ENCODE measurements around the gene SGK2. TPM values are rescaled to one million over a fixed set of nuclear protein-coding genes. Genes with fewer than 3 reads are reported as not detected.
A peak's percentile ranks its signal among the peaks of the same experiment; 100 is the strongest.

The SGK2 gene
- total RNA-seq, 1 donor from 2014 or later: 0.41 TPM

DNA sequence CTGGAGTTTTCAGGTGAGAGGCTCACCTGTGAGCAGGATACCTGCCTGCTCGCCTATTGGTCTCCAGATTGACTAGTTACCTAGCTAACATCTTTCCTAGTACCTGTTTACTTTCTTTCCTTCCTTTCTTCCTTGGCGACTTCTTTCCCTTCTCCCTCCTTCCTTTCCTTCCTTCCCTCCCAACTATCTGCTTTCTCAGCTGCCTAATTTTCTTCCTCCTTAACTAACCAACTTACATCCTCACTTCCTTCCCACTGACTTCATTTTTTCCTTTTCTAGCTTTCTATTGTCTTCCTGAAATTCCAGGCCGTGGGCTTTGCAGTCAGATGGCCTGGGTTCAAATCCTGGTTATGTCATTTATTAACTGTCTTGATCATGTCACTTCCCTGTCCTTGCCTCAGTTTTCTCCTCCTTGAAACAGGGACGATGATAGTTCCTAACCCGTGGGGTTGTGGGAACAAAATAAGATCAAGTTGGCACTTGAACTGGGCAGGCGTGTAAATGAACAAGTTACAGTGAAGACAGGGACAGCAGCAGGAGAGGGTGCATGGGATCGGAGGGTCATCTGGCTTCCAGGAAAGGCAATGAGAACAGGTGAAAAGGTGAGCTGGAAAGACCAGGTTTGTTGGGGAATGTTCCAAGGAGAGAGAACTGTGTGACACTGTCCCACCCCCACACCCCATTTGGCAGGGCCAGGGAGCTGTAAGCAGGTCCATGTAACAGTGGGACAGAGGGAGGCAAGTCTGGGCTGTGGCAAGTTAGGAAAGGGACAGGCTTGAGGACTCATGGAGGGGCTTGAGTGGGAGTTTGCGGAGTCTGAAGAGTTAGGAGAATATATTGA is 540 bp downstream of the SGK2 start:
- FAIRE-seq: no peak
- DNase-seq (ENCODE audit: low spot score in 2 of 2): no peak

DNA sequence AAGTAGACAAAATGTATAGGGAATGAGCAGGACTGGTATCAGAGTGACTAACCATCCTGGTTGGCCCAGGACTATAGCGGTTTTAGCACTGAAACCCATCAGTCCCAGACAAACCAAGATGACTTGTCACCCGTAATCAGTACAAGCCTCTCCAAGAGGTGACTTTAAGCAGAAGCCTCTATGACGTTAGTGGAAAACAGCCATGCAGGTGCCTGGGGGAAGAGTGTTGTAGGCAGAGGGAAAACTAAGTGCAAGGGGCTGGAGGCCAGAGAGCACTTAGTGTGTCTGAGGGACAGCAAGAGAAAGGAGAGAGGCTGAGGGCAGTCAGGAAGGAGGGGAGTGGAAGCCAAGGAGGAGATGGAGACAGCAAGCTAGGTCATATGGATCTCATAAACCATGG is 2.1 kb downstream of the SGK2 start:
- DNase-seq (ENCODE audit: low spot score in 2 of 2) (no peak), FAIRE-seq (no peak)

DNA sequence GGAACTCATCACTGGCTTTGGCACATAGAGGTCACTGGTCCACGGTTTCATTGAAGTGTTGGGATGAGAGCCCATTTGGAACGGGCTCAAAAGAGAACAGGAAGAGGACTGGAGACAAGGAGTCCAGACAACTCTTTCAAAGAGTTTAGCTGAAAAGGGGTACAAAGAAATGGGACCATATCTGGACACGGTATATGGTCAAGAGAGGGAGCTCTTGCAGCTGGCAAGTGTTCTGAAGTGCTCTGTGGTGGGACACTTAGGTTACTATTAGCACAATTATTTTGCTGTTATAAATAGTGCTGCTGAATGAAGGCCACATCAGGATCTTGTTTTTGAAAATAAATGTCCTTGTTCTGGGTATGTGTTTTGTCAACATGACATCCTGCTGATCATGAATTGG is 4.6 kb downstream of the SGK2 start:
- FAIRE-seq (no peak), DNase-seq (ENCODE audit: low spot score in 2 of 2) (no peak)

DNA sequence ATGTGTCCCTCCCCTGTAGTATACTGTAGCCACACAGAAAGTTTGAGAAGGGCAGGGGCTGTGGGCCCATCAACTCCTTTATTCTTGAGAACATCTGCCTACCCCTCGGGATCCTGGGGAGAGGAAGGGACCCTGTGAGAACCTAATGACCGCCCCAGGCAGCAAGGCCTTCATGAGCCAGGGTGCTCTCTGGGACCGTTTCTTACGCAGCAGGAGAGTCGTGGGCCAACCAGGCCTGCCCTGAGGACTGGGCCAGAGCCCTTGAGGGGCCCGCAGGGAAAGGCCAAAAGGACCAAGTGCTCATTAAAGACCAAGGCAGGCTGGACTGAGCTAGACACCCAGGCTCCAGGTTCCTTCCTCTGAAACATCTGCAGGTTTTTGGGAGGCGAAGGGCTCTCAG is 5.2 kb downstream of the SGK2 start:
- FAIRE-seq (no peak), DNase-seq (ENCODE audit: low spot score in 2 of 2) (no peak)

DNA sequence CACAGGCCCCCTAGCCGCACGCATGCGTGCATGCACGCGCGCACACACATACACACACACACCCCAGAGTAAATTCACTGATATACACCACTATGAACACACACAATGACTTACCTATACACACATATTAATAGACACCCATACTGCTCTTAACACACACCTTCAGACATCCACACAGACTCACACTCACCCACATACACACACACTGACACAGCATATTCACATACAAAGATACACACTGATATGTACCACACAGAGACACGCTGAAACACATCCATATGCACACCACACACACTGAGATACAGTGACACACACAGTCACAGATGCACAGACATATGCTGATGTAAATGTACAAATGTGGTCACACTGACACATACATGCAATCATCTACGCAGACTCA is 5.6 kb downstream of the SGK2 start:
- no peak for DNase-seq (ENCODE audit: low spot score in 2 of 2)
- no peak for FAIRE-seq

DNA sequence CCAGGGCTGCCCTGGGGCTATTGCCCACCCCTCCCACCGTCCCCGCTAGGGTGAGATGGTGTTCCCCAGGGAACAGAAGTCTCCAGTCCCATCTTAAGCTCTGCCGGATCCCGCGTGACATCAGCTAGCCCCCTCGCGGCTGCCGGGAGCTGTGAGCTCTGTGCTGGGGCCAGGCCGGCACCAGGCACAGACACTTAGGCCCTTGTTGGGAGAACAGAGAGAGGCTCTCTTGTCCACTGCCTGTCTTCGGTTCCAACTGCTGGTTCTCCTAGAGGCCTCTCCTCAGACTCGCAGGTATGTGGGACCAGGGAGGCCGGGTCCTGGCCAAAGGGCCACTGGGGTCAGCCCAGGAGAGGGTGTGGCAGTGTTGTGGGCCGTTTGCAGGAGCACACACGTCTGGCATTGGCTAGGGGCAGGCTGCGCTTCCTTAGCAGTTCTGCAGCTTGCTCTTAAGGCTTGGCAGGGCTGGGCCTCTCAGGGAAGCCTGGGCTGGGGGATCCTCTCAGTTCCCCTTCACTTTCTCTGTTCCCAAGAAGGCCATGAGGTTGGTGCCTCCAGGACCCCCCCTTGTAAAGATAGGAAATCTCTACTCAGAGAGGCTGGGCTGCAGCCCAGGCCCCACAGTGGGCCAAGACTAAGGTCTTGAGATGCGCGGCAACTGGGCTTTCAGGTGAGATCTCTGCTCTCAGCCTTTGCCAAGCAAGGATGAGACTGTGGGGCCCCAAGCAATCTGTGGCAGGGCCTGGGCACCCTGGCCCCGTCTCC is 6.3 kb downstream of the SGK2 start:
- FAIRE-seq: no peak
- peak; percentile 44 to 51 for DNase-seq (ENCODE audit: low spot score in 2 of 2)

DNA sequence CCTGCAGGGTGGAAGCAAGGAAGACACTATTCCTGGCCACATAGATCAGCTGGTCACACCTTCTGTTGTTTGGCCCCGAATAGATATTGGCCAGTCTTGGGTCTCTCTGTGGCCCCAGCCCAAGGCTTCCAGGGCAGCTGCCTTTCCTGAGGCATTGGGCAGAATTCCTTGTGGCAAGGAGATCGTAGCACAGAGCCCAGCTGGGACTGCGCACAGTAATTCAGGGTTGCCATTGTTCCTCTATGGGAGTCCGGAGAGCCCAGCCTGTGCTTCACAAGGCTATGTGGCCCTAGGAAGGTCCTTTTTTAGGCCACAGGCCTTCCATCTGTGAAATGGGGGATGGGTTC is 6.9 kb downstream of the SGK2 start:
- FAIRE-seq: no peak

DNA sequence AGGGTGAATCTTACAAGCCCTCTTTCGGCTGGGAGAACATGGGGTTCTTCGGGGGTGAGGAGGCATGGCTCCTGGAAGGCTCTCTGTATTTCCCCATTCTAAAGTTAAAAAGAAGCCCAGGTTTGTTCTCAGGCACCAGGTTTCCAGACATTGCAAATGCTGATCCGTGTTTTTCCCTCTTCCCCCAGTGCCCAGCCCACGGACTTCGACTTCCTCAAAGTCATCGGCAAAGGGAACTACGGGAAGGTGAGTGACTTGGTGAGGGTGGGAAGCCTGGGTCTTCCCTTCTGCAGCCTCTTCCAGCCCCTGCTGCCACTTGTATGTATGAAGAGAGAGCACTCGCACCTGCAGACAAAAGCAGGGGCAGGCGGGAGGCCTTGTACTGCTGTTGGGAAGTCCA is 8.7 kb downstream of the SGK2 start:
- FAIRE-seq (no peak), DNase-seq (ENCODE audit: low spot score in 2 of 2) (no peak)

More for the DNA sequence above, 6.9 kb downstream of the SGK2 start:
- DNase-seq (ENCODE audit: low spot score in 2 of 2): no peak

DNA sequence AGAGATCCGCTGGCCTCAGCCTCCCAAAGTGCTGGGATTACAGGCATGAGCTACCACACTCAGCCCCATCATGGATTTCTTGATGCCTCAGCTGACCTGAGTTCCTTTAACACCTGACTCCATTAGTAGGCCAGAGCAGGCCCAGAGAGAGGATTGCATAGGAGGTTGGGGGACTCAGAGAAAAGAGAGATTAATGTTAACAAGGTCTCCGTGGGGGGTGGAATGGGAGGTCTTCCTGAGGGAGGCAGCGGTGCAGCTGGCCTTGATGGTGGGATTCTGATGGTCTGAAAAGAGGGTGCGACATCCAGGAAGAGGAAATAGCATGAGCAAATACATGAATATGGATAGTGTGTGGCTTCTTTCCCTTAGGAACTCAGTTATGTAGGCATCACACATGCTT is 9.9 kb downstream of the SGK2 start:
- no peak for FAIRE-seq

DNA sequence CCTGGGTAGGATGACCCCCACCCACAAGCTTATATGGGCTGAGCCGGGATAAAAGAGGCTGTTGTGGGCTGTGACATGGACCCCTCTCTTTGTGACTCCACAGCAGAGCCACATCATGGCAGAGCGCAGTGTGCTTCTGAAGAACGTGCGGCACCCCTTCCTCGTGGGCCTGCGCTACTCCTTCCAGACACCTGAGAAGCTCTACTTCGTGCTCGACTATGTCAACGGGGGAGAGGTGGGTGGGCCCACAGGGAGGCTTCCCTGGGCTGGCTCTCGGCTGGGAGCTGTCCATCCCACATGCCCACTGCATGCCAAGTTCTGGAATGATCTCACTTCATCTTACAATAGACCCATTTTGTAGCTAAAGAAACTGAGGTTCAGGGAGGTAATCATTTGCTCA is 10.5 kb downstream of the SGK2 start:
- DNase-seq (ENCODE audit: low spot score in 2 of 2) (no peak), FAIRE-seq (no peak)

More for the DNA sequence above, 9.9 kb downstream of the SGK2 start:
- no peak for DNase-seq (ENCODE audit: low spot score in 2 of 2)

DNA sequence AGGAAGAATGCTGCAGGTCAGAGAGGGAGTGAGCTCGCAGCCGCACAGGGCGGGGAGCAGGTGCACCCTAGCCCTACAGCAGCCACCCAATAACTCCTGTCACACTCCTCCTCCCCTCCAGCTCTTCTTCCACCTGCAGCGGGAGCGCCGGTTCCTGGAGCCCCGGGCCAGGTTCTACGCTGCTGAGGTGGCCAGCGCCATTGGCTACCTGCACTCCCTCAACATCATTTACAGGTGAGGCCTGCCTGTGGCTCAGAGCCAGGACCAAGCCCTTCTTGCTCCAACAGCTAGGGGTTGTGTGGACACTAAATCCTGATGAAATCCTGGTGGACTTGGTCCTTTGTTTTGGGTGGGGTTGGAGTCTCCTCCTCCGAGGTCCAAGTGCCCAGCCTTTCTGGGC is 11.7 kb downstream of the SGK2 start:
- FAIRE-seq: no peak
- DNase-seq (ENCODE audit: low spot score in 2 of 2): no peak

DNA sequence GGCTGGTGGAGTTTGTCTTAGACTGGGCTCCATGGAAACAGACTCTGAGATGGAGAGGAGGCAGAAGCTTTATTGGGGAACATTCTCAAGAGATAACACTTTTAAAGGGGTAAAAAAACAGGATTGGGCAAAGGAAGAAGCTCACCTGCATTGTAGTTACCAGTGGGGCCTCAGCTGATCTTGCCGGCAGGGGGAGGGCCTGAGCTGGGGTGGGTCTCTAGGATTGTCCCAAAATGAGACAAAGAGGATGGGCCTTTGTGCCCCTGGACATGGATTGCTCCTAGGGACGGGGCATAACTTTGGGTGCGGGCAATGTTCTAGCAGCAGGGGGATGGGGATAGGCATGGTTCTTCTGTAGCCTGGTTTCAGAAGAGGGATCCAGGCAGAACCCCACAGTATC is 12.5 kb downstream of the SGK2 start:
- FAIRE-seq (no peak), DNase-seq (ENCODE audit: low spot score in 2 of 2) (no peak)

DNA sequence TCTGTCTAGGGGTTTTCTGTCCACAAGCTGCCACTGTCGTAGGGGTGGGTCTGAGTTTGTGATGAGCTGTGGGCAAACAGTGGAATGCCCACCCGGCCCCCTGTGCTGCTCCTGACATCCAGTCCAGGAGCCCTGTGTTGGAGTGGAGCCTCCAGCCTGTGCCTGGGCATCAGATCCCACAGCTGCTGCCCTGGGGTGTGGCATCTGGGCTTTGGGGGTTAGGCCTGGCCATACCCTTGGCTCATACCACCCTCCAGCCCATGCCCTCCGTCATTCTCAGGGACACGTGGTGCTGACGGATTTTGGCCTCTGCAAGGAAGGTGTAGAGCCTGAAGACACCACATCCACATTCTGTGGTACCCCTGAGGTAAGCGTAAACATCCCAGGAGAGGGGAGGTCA is 12.9 kb downstream of the SGK2 start:
- no peak for FAIRE-seq
- DNase-seq (ENCODE audit: low spot score in 2 of 2): no peak

DNA sequence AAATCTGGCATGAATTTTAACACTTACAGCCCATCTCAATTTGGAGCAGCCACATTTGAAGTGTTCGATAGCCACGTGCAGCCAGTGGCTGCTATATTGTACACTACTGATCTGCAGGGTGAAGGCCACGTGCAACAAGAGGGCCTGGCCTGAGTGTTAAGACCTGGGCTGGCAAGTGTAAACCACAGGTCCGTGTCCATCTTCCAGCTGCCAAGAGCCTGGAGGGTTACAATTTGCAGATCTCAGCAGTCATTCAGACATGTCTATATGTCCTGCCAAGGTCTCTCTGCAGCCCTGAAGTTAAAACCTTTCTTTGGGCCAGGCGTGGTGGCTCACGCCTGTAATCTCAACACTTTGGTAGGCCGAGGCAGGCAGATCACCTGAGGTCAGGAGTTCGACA is 14.1 kb downstream of the SGK2 start:
- no peak for DNase-seq (ENCODE audit: low spot score in 2 of 2)
- no peak for FAIRE-seq

DNA sequence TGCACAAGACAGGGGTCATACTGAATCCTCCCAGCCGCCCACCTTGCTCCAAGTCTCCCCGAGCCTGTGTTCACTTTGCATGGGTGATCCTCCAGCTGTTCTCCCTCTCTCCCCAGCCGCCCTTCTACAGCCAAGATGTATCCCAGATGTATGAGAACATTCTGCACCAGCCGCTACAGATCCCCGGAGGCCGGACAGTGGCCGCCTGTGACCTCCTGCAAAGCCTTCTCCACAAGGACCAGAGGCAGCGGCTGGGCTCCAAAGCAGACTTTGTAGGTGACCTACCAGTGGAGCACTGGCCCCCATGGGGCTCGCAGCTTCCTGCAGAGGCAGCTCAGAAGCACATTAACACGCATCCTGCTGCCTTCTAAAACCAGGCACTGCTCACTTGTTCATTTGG is 17.3 kb downstream of the SGK2 start:
- no peak for FAIRE-seq
- no peak for DNase-seq (ENCODE audit: low spot score in 2 of 2)

DNA sequence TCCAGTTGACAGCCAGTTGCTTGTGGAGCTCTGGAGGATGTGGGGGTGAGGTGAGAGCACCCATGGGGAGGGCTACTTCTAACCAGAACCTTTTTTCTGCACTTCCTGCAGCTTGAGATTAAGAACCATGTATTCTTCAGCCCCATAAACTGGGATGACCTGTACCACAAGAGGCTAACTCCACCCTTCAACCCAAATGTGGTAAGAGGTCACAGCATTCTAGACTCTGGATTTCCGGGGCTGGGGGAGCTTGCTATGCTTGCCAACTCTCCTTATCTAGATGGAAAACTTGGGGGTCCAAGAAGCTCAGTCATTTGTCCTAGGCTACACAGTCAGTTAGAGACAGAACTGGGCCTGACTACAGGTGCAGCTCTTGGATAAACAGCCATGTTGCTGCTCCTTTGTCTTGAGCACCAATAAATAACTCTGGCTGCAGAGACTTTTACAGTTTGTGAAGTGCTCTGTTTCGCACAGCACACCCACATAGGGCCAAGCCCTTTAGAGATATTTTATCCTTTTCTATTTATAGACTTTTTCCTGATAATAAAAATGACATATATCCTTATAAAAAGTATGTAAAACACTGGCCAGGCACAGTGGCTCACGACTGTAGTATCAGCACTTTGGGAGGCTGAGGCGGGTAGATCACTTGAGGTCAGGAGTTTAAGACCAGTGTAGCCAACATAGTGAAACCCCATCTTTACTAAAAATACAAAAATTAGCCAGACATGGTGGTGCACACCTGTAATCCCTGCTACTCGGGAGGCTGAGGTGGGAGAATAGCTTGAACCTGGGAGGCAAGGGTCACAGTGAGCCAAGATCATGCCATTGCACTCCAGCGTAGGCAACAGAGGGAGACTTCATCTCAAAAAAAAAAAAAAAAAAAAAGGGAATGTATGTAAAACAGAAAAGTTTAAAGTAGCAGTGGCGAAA is 21.3 kb downstream of the SGK2 start:
- DNase-seq (ENCODE audit: low spot score in 2 of 2): no peak
- FAIRE-seq: no peak

DNA sequence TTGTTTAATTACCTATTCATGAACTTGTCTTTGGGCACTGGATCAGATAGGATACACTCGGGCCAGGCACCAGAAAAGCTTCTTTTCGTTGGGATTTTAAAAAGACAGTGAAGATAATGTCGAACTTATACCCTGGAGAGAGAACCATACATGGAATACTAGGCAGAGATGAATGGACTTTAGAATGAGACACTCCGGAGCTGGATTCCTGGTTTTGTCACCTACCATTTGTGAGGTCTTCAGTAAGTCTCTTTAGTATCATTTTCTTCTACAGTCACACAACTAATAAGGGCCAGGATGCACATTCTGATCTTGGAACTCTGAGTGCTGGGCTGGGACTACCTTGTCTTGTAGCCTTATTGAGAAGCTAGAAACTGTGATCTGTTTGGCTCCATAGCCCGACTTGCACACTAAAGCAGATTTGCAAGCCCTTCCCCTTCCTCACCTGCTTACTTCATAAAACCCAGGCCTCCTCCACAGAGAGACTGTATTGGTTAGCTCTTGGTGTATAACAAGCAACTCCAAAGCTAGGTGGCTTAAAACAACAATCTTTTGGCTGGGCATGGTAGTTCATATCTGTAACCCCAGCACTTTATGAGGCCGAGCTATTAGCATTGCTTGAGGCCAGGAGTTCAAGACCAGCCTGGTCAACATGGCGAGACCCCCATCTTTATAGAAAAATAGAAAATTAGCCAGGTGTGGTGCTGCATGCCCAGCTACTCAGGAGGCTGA is 24.5 kb downstream of the SGK2 start:
- FAIRE-seq: no peak
- no peak for DNase-seq (ENCODE audit: low spot score in 2 of 2)

DNA sequence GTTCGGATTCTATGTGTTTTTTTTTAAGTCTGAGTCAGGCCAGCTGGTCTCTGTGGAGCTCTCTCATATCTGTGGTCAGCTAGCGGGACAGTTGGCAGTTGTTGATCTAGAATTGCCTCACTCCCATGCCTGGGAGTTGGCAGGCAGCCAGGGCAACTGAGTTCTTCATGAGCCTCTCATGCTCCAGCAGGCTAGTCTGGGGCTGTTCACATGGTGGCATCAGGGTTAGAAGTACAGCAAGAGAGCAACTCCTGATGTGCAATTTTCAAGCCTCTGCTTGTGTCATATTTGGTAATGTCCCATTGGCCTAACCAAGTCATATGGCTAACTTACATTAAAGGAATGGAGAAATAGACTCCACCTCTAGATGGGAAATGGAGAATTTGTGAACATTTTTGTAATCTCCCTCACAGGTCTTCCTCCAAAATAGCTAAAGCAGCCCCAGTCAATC is 25.2 kb downstream of the SGK2 start:
- DNase-seq (ENCODE audit: low spot score in 2 of 2): no peak
- FAIRE-seq: no peak

DNA sequence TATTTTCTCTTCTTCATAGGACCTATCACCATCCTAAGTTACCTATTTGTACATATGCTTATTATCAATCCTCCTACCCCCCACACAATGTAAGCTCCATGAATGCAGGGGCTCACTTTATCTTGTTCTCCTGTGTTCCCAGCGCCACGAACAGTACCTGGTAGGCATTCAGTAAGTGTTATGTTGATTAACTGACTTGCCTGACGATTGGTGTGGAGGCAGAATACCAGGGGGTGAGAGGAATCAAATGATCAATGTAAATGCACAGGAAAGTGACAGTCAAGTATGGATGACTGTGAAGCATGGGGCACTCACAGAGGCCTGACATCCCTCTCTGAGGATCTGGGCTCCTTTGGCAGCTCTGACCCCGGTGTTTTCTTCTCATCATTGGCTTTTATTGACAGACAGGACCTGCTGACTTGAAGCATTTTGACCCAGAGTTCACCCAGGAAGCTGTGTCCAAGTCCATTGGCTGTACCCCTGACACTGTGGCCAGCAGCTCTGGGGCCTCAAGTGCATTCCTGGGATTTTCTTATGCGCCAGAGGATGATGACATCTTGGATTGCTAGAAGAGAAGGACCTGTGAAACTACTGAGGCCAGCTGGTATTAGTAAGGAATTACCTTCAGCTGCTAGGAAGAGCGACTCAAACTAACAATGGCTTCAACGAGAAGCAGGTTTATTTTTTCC is 25.8 kb downstream of the SGK2 start:
- no peak for DNase-seq (ENCODE audit: low spot score in 2 of 2)
- FAIRE-seq: no peak

DNA sequence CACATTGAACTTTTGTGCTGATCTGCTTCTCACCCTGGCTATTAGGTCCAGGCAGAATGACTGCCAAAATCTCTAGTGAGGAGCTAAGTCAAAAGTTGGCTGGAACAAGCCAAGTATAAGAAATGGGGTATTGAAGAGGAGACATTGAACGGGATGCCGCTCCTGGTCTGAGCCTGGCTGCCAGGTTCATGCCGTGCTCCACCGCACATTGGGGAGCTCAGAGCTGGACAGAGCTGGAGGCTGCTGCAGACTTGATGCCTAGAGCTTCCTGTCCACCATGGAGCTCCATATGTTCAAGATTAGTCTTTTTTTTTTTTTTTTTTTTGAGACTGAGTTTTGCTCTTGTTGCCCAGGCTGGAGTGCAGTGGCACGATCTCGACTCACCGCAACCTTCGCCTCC is 27.8 kb downstream of the SGK2 start:
- no peak for FAIRE-seq
- no peak for DNase-seq (ENCODE audit: low spot score in 2 of 2)
